Lower leg skin (tissue), 3 donors: Measurements from ENCODE around the gene JMJD6.

Experiments
- POLR2A ChIP-seq, 2 donors: fragments of 450-650 bp; IDR thresholded peaks; one replicate each; pipeline ENCODE4 v1.6.1; 2016 to 2017; ENCODE audit warnings: antibody characterized with exemption in 2 of 2, mild to moderate bottlenecking in 1 of 2, moderate library complexity in 1 of 2
- TF ChIP-seq, protein P1 (sequence below), 3 donors: fragments of 450-650 bp; IDR thresholded peaks; one replicate each; pipeline ENCODE4 v1.5.1; 2016; ENCODE audit warnings: antibody characterized with exemption in 3 of 3, mild to moderate bottlenecking in 3 of 3, moderate library complexity in 2 of 3

DNA sequence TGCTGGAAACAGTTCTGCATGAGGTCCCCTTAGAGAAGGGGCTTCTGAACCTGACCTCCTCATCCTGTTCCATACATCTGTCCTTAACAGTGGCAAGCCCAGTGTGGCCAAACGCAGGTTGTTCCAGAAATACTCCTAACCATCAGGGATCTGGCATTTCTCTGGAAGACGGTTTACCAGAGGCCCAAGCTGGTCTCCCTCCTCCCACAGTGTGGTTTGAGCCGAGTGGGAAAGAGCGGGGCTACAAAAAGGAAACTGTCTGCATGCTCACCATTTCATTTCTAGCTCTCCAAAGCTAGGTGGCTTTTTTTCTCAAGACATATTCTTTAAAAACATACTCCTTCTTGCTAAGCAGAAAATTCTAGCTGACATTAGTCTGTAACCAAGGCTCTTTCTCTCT, 21.6 kb downstream of the JMJD6 start:
- TF ChIP-seq, protein P1, sequence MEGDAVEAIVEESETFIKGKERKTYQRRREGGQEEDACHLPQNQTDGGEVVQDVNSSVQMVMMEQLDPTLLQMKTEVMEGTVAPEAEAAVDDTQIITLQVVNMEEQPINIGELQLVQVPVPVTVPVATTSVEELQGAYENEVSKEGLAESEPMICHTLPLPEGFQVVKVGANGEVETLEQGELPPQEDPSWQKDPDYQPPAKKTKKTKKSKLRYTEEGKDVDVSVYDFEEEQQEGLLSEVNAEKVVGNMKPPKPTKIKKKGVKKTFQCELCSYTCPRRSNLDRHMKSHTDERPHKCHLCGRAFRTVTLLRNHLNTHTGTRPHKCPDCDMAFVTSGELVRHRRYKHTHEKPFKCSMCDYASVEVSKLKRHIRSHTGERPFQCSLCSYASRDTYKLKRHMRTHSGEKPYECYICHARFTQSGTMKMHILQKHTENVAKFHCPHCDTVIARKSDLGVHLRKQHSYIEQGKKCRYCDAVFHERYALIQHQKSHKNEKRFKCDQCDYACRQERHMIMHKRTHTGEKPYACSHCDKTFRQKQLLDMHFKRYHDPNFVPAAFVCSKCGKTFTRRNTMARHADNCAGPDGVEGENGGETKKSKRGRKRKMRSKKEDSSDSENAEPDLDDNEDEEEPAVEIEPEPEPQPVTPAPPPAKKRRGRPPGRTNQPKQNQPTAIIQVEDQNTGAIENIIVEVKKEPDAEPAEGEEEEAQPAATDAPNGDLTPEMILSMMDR (IDR thresholded peaks at IDR 0.05), result no peak
- no peak for TF ChIP-seq POLR2A (IDR thresholded peaks at IDR 0.05)
